A673 (cell line): ENCODE results near the gene FBLN2.

Source experiments
- CTCF ChIP-seq: fragments of 300-800, 200-600 bp; sonication (generic); conservative IDR thresholded peaks from 2 replicates; pipeline ENCODE4 v1.5.1; 2017; ENCODE audit warnings: low read depth, mild to moderate bottlenecking, antibody characterized with exemption, low read length, moderate library complexity, mixed read lengths
- EZH2 ChIP-seq: fragments of 200-600 bp; sonication (generic); IDR thresholded peaks from 2 replicates; pipeline ENCODE4 v1.6.1; 2017; ENCODE audit warnings: borderline replicate concordance, low read depth, mild to moderate bottlenecking, mixed read lengths, antibody characterized with exemption, low read length; ENCODE audit not compliant: poor library complexity, severe bottlenecking

GRCh38 chr3:13661121-13661520 is 112.2 kb downstream of the FBLN2 start:
- no peak for TF ChIP-seq CTCF
- TF ChIP-seq EZH2: no peak
